Keratinocyte (primary cell): ENCODE results near the gene CYP17A1. TPM values are rescaled to one million over a fixed set of nuclear protein-coding genes. Genes with fewer than 3 reads are reported as not detected.

Experiments
- DNase-seq: peaks from one replicate; pipeline ENCODE4 v3.0.0-alpha.2; 2011; ENCODE audit warnings: low read depth, missing footprints, low spot score
- FAIRE-seq: peaks from 2 replicates; lab custom pipeline; 2011; peaks lifted over from hg19 to GRCh38; lab: Jason Lieb, UNC
- H2AFZ ChIP-seq: 2 replicates; pipeline ENCODE4 v1.6.0; 2012; ENCODE audit warnings: low read length, control low read depth, inconsistent platforms; ENCODE audit not compliant: control insufficient read depth
- H3K27ac ChIP-seq: 2 replicates; pipeline ENCODE4 v1.5.1; 2011; ENCODE audit warnings: low read length; ENCODE audit not compliant: control insufficient read depth, insufficient read depth
- H3K27me3 ChIP-seq: 3 replicates; pipeline ENCODE4 v1.6.0; 2011; ENCODE audit warnings: low read length; ENCODE audit not compliant: control insufficient read depth, insufficient read depth; ENCODE audit errors: extremely low read depth
- H3K36me3 ChIP-seq, 2 experiments: 2 replicates in 1 of 2; 3 replicates in 1 of 2; pipeline ENCODE4 v1.5.1; 2011; ENCODE audit warnings: low read length in 2 of 2, mild to moderate bottlenecking in 1 of 2; ENCODE audit not compliant: control insufficient read depth in 2 of 2, insufficient read depth in 2 of 2; ENCODE audit errors: extremely low read depth in 1 of 2
- H3K4me1 ChIP-seq: 3 replicates; pipeline ENCODE4 v1.5.1; 2011; ENCODE audit warnings: low read length; ENCODE audit not compliant: control insufficient read depth, insufficient read depth; ENCODE audit errors: extremely low read depth
- H3K4me2 ChIP-seq: 3 replicates; pipeline ENCODE4 v1.6.0; 2011; ENCODE audit warnings: low read depth, low read length; ENCODE audit not compliant: control insufficient read depth, insufficient read depth; ENCODE audit errors: extremely low read depth
- H3K4me3 ChIP-seq, 3 experiments: fragments of 200-600 bp in 1 of 3; sonication (generic) in 1 of 3; 2 replicates in 2 of 3; 3 replicates in 1 of 3; pipeline ENCODE4 v1.5.1; 2011 to 2016; ENCODE audit warnings: low read length in 3 of 3, mild to moderate bottlenecking in 3 of 3, control low read depth in 2 of 3, inconsistent platforms in 1 of 3, low read depth in 1 of 3, mixed read lengths in 1 of 3, mixed run types in 1 of 3, moderate library complexity in 1 of 3; ENCODE audit not compliant: control insufficient read depth in 2 of 3, insufficient read depth in 2 of 3; ENCODE audit errors: extremely low read depth in 1 of 3
- H3K79me2 ChIP-seq: 2 replicates; pipeline ENCODE4 v1.6.0; 2012; ENCODE audit warnings: low read length; ENCODE audit not compliant: control insufficient read depth, insufficient read depth
- H3K9ac ChIP-seq: 3 replicates; pipeline ENCODE4 v1.6.0; 2011; ENCODE audit warnings: low read length; ENCODE audit not compliant: control insufficient read depth, insufficient read depth; ENCODE audit errors: extremely low read depth
- H3K9me1 ChIP-seq: 3 replicates; pipeline ENCODE4 v1.6.0; 2011; ENCODE audit warnings: low read length; ENCODE audit not compliant: control insufficient read depth, insufficient read depth; ENCODE audit errors: extremely low read depth
- H3K9me3 ChIP-seq: 2 replicates; pipeline ENCODE4 v1.5.1; 2012; ENCODE audit warnings: low read depth, low read length; ENCODE audit not compliant: control insufficient read depth
- H4K20me1 ChIP-seq: 3 replicates; pipeline ENCODE4 v1.6.0; 2011; ENCODE audit warnings: low read length; ENCODE audit not compliant: control insufficient read depth, insufficient read depth; ENCODE audit errors: extremely low read depth
- EZH2 ChIP-seq: IDR thresholded peaks from one replicate; pipeline ENCODE4 v1.6.1; 2012; ENCODE audit warnings: inconsistent platforms, mild to moderate bottlenecking, low read length, moderate library complexity
- dilution Hi-C: fragments of 300-500 bp; cut with MboI; formaldehyde crosslinking; loops from one replicate; pipeline ENCODE4 v1.7.0; 2020; ENCODE audit warnings: low sequenced_read_pairs; ENCODE audit not compliant: extremely low pct_ligation_motif_present
- polyA plus RNA-seq, 5 experiments: library from polyadenylated mRNA; depleted of rRNA in 3 of 5; stranded (reverse) in 3 of 5; stranded (forward) in 1 of 5; unstranded in 1 of 5; fragments of >200 nt; gene quantifications; 1 replicate in 1 of 5; 2 replicates in 3 of 5; 3 replicates in 1 of 5; pipeline versions ENCODE4 v1.2.1 to v1.2.3, GENCODE V29; 2011 to 2012; ENCODE audit warnings: missing spikeins in 2 of 5, low read depth in 1 of 5, low replicate concordance in 1 of 5
- small RNA-seq, 3 experiments: library from RNA; depleted of rRNA; stranded (forward); fragments of <200 nt; gene quantifications; one replicate each; pipeline ENCODE3, GENCODE V24; 2012; ENCODE audit warnings: low read depth in 3 of 3, low replicate concordance in 1 of 3; ENCODE audit not compliant: insufficient read length in 3 of 3

Gene CYP17A1
- polyA plus RNA-seq, 1 donor (not counting 4 experiments of a cell fraction or from before 2014, with no cell fraction given): not detected

GRCh38 chr10:102781090-102781920 is 55.9 kb downstream of the CYP17A1 start:
- no peak overlapping the region for H3K27ac ChIP-seq
- FAIRE-seq (no peak), DNase-seq (no peak)
- H2AFZ ChIP-seq: no peak overlapping the region
- no peaks in the 10 kb centered on the region for H3K27me3 ChIP-seq
- peaks cover 2% of the 10 kb centered on the region for H3K9me1 ChIP-seq
- dilution Hi-C loops: no loop called here
- H3K9me3 ChIP-seq: no peaks in the 10 kb centered on the region
- TF ChIP-seq EZH2: no peak
- H3K79me2 ChIP-seq: peaks cover 6% of the 10 kb centered on the region
- H3K36me3 ChIP-seq: peaks cover 0 to 1% of the 10 kb centered on the region in 2 experiments
- no peak overlapping the region for H3K9ac ChIP-seq
- H3K4me1 ChIP-seq: peaks cover 75% of the 10 kb centered on the region
- H3K4me2 ChIP-seq: no peak overlapping the region
- H4K20me1 ChIP-seq: no peaks in the 10 kb centered on the region
- no peak overlapping the region for H3K4me3 ChIP-seq

Small RNA genes within 50 kb of the gene (small RNA-seq; reads per million reads assigned to genes)
- gene AS3MT (0 reads per million in 3 experiments), gene RF00026 (0 reads per million in 3 experiments), gene RNU6-1231P (0 to 0.25 (median 0) reads per million in 3 experiments)

Other genes with a start within 250 kb of the CYP17A1 start
- 16.9 to 45.1 TPM (median 24.8 TPM) in 3 replicates for gene TRIM8, start 192.9 kb downstream of the CYP17A1 start, polyA plus RNA-seq
- 7.0 to 10.7 TPM (median 9.2 TPM) in 3 replicates for gene ARL3, start 123.0 kb downstream of the CYP17A1 start, polyA plus RNA-seq
- 1.7 to 5.7 TPM (median 5.0 TPM) in 3 replicates for gene SFXN2, start 122.8 kb downstream of the CYP17A1 start, polyA plus RNA-seq
- gene WBP1L, start 93.5 kb downstream of the CYP17A1 start, polyA plus RNA-seq: 24.3 to 45.7 TPM (median 27.3 TPM) in 3 replicates
- gene BORCS7, start 16.8 kb upstream of the CYP17A1 start, polyA plus RNA-seq: 19.8 to 25.9 TPM (median 24.4 TPM) in 3 replicates
- 0.80 to 2.0 TPM (median 0.85 TPM) in 3 replicates for gene AS3MT, start 32.1 kb upstream of the CYP17A1 start, polyA plus RNA-seq
- 1.4 to 2.6 TPM (median 1.5 TPM) in 3 replicates for gene CNNM2, start 80.9 kb upstream of the CYP17A1 start, polyA plus RNA-seq